ENCODE results near the gene PDZD2. TPM values are rescaled to one million over a fixed set of nuclear protein-coding genes. Genes with fewer than 3 reads are reported as not detected.

Gene PDZD2
- total RNA-seq, 1 experiment from 2014 or later = 0.37 TPM

- ChIA-PET RAD21 (ENCODE audit: low non-redundant PET in 1 of 2, low total read pairs in 2 of 2, uncharacterized antibody in 2 of 2, unreplicated experiment in 2 of 2) (no interaction called here), CTCF (no interaction called here), POLR2A (no interaction called here)
- Histone ChIP-seq H3K27me3 (ENCODE audit: insufficient read depth, low read length) (no peaks in the 10 kb centered on the region), H3K36me3 (ENCODE audit: control insufficient read depth in 1 of 2, insufficient read depth in 2 of 2, low read length in 2 of 2) (no peaks in the 10 kb centered on the region), H3K9ac (ENCODE audit: low read length) (no peak overlapping the region), H2AFZ (ENCODE audit: low read depth, low read length, poor library complexity, severe bottlenecking) (no peak overlapping the region), H4K20me1 (ENCODE audit: insufficient read depth) (no peaks in the 10 kb centered on the region), H3K4me2 (ENCODE audit: low read length) (no peak overlapping the region), H3K27ac (ENCODE audit: low read depth, low read length) (no peak overlapping the region), H3K4me1 (ENCODE audit: control insufficient read depth in 1 of 2, insufficient read depth in 2 of 2, low read length in 2 of 2) (no peaks in the 10 kb centered on the region), H3K9me2 (ENCODE audit: insufficient read depth) (no peaks in the 10 kb centered on the region), H3K9me3 (ENCODE audit: control insufficient read depth in 1 of 2, insufficient read depth in 1 of 2, low read depth in 1 of 2, low read length in 2 of 2) (no peaks in the 10 kb centered on the region), H3K79me2 (ENCODE audit: insufficient read depth, low read length) (no peaks in the 10 kb centered on the region), H3K4me3 (replicated peaks in 1 of 2; ENCODE audit: low read depth in 1 of 2, low read length in 2 of 2) (no peak overlapping the region)
- BruUV-seq (replicated peaks) = no TSS peak
- intact Hi-C loops (cut with micrococcal nuclease) = no loop called here
- ATAC-seq = no peak
- TF ChIP-seq YY1 (IDR thresholded peaks at IDR 0.05; ENCODE audit: extremely low read depth, insufficient replicate concordance, low read depth, low read length) = no peak
- no peak for TF ChIP-seq FOSL1 (IDR thresholded peaks at IDR 0.05; ENCODE audit: low read depth)
- TF ChIP-seq EZH2phosphoT487 (IDR thresholded peaks at IDR 0.05; ENCODE audit: borderline replicate concordance) = no peak
- TF ChIP-seq, protein P1, sequence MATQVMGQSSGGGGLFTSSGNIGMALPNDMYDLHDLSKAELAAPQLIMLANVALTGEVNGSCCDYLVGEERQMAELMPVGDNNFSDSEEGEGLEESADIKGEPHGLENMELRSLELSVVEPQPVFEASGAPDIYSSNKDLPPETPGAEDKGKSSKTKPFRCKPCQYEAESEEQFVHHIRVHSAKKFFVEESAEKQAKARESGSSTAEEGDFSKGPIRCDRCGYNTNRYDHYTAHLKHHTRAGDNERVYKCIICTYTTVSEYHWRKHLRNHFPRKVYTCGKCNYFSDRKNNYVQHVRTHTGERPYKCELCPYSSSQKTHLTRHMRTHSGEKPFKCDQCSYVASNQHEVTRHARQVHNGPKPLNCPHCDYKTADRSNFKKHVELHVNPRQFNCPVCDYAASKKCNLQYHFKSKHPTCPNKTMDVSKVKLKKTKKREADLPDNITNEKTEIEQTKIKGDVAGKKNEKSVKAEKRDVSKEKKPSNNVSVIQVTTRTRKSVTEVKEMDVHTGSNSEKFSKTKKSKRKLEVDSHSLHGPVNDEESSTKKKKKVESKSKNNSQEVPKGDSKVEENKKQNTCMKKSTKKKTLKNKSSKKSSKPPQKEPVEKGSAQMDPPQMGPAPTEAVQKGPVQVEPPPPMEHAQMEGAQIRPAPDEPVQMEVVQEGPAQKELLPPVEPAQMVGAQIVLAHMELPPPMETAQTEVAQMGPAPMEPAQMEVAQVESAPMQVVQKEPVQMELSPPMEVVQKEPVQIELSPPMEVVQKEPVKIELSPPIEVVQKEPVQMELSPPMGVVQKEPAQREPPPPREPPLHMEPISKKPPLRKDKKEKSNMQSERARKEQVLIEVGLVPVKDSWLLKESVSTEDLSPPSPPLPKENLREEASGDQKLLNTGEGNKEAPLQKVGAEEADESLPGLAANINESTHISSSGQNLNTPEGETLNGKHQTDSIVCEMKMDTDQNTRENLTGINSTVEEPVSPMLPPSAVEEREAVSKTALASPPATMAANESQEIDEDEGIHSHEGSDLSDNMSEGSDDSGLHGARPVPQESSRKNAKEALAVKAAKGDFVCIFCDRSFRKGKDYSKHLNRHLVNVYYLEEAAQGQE (IDR thresholded peaks at IDR 0.05; ENCODE audit: low read depth) = no peak
- TF ChIP-seq EGR1 (IDR thresholded peaks at IDR 0.05; ENCODE audit: low read depth) = no peak
- no peak for TF ChIP-seq ZBTB33 (IDR thresholded peaks at IDR 0.05; ENCODE audit: extremely low read depth, insufficient replicate concordance, low read length)
- no peak for TF ChIP-seq RAD21 (IDR thresholded peaks at IDR 0.05; ENCODE audit: low read depth)
- no peak for TF ChIP-seq CEBPB (IDR thresholded peaks at IDR 0.05; ENCODE audit: low read depth)
- TF ChIP-seq TCF7L2 (IDR thresholded peaks at IDR 0.05; ENCODE audit: borderline replicate concordance, extremely low read depth, insufficient read depth, insufficient read length) = no peak
- TF ChIP-seq EZH2 (IDR thresholded peaks at IDR 0.05) = no peak
- DNase-seq (ENCODE audit: low read depth, low spot score) = no peak
Observed at GRCh38 chr5:31942546-31942945, 303.6 kb downstream of the PDZD2 start.
